Prostate gland (tissue), 2 donors: Measurements from ENCODE around the gene SGSM2. TPM values are rescaled to one million over a fixed set of nuclear protein-coding genes. Genes with fewer than 3 reads are reported as not detected.

Source experiments
- DNase-seq: peaks from one replicate; pipeline ENCODE4 v3.0.0-alpha.2; 2019; ENCODE audit warnings: low spot score
- H3K27ac ChIP-seq, 2 donors: fragments of 200-600 bp; sonication (generic); 2 replicates each; pipeline ENCODE4 v1.5.1; 2017 to 2019
- H3K27me3 ChIP-seq: fragments of 200-600 bp; sonication (generic); replicated peaks from 2 replicates; pipeline ENCODE4 v1.5.1; 2019; ENCODE audit not compliant: insufficient read depth
- H3K36me3 ChIP-seq, 2 donors: fragments of 200-600 bp; sonication (generic); 1 replicate in 1 of 2; 2 replicates in 1 of 2; pipeline versions ENCODE4 v1.5.1 to v1.8.1; 2017 to 2019
- H3K4me1 ChIP-seq: fragments of 200-600 bp; sonication (generic); replicated peaks from 2 replicates; pipeline ENCODE4 v1.5.1; 2019
- H3K4me3 ChIP-seq, 2 donors: fragments of 200-600 bp; sonication (generic); 2 replicates each; pipeline ENCODE4 v1.5.1; 2017 to 2019
- H3K9me3 ChIP-seq: fragments of 200-600 bp; sonication (generic); 2 replicates; pipeline ENCODE4 v1.5.1; 2017
- CTCF ChIP-seq, 4 experiments: fragments of 200-600 bp in 2 of 4; fragments of 450-650 bp in 2 of 4; sonication (generic) in 2 of 4; IDR thresholded peaks; 1 replicate in 3 of 4; 2 replicates in 1 of 4; pipeline ENCODE4 v1.5.1; 2016 to 2019; ENCODE audit warnings: antibody characterized with exemption in 4 of 4, mild to moderate bottlenecking in 2 of 4, moderate library complexity in 2 of 4
- POLR2A ChIP-seq: fragments of 450-650 bp; IDR thresholded peaks from one replicate; pipeline ENCODE4 v1.6.1; 2016; ENCODE audit warnings: antibody characterized with exemption, mild to moderate bottlenecking
- POLR2AphosphoS5 ChIP-seq: sonication (generic); formaldehyde crosslinking; IDR thresholded peaks from one replicate; pipeline ENCODE4 v1.6.1; 2017; ENCODE audit warnings: antibody characterized with exemption
- WGBS: methylation state at CpG from one replicate; pipeline ENCODE4 v1.1.5; 2018; 5-methylcytosine and 5-hydroxymethylcytosine counted together
- intact Hi-C: fragments of 100-400 bp; cut with DNase I; formaldehyde crosslinking; loops from one replicate; pipeline ENCODE4 v1.14.2; 2022
- total RNA-seq, 2 donors: library from RNA; depleted of rRNA; stranded (reverse); fragments of >200 nt; gene quantifications; one replicate each; pipeline ENCODE4 v1.1.0, GENCODE V29; 2016

The SGSM2 gene
- total RNA-seq, 2 donors from 2014 or later: 118 to 172 TPM

GRCh38 chr17:2335726-2336214 is 1.5 kb upstream of the SGSM2 start:
- intact Hi-C loops: loop anchor here (2.0 kb wide), 1 partner anchor 281 kb away; the partner anchor contains the start of gene HIC1
- DNase-seq: no peak
- H3K4me3 ChIP-seq: peak overlapping the region; percentile 71 to 89
- H3K27me3 ChIP-seq: no peaks in the 10 kb centered on the region
- H3K36me3 ChIP-seq: peaks cover 1 to 17% of the 10 kb centered on the region in 2 donors
- H3K4me1 ChIP-seq: no peaks in the 10 kb centered on the region
- WGBS: 1% methylated on average over 17 of the region's 17 CpGs
- H3K9me3 ChIP-seq: no peaks in the 10 kb centered on the region
- no peak for TF ChIP-seq CTCF (IDR thresholded peaks at IDR 0.05)
- no peak for TF ChIP-seq POLR2AphosphoS5
- TF ChIP-seq POLR2A: no peak
- peak overlapping the region; percentile 84 to 97 for H3K27ac ChIP-seq

DNA sequence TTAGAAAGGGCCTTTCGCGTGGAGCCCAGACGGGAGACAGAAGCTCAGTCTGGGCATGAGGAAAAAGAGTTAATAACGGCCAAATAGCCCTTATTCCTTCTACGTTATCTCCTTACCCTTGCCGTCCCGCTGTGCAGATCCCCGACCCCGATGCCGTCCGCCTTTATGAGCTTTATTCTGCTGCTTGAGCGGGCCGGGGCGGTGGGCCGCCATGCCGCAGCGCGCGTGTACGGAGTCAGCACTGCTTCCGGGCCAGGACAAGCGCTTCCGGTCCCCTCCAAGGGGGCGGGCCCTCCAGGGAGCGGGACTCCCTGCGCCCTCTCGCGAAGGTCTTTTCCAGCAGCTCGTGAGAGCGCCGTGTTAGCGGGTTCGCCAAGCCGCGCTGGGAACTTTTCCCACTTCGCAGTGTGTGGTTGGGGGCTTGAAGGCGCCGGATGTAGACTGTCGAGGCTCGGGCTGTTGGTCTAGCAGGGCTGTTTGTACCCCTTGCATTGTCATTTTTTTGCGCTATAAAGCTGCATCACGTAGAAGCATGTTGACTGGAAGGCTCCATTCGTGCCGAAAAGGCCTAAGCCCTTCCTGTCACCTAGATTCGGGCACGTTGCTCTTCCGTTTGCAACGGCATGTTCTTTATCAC is 968 bp upstream of the SGSM2 start, which contains the start of gene TSR1:
TSR1 (minus strand) TSS at position 243 of the 637 bp plus-strand sequence; CDS start at position 213, 30 bp downstream.
- H3K4me1 ChIP-seq: no peaks in the 10 kb centered on the region
- peak within 1 kb of the TSS; percentile 84 to 97 for H3K27ac ChIP-seq
- intact Hi-C loops: loop anchor here (2.0 kb wide), 1 partner anchor 282 kb away; the partner anchor contains the start of gene HIC1
- H3K9me3 ChIP-seq: no peaks in the 10 kb centered on the region
- peak; percentile 89 for DNase-seq
- H3K27me3 ChIP-seq: no peaks in the 10 kb centered on the region
- TF ChIP-seq POLR2AphosphoS5 (peak; percentile 95), POLR2A (peak; percentile 86), CTCF (IDR thresholded peaks at IDR 0.05) (peak; percentile 14 to 66 (median 39))
- H3K36me3 ChIP-seq: peaks cover 0 to 12% of the 10 kb centered on the region in 2 donors
- under 1% methylated on average over 46 of the region's 48 CpGs for WGBS
- peak within 1 kb of the TSS; percentile 71 to 89 for H3K4me3 ChIP-seq

GRCh38 chr17:2337544-2338314 is 428 bp downstream of the SGSM2 start:
- DNase-seq: peak; percentile 68
- H3K36me3 ChIP-seq: peaks cover 0 to 11% of the 10 kb centered on the region in 2 donors
- H3K4me1 ChIP-seq: no peaks in the 10 kb centered on the region
- H3K9me3 ChIP-seq: no peaks in the 10 kb centered on the region
- H3K27ac ChIP-seq: peak overlapping the region; percentile 84 to 97
- intact Hi-C loops: loop anchor here (2.0 kb wide), 1 partner anchor 283 kb away; the partner anchor contains the start of gene HIC1
- H3K27me3 ChIP-seq: no peaks in the 10 kb centered on the region
- TF ChIP-seq POLR2AphosphoS5: no peak
- peak in 1 of 4 experiments; percentile 33 for TF ChIP-seq CTCF (IDR thresholded peaks at IDR 0.05)
- TF ChIP-seq POLR2A: peak; percentile 53
- WGBS: under 1% methylated on average over 71 of the region's 92 CpGs
- H3K4me3 ChIP-seq: peak overlapping the region; percentile 71 to 89

GRCh38 chr17:2338315-2338657 is 985 bp downstream of the SGSM2 start:
- DNase-seq: no peak
- Histone ChIP-seq H3K27me3 (no peaks in the 10 kb centered on the region), H3K27ac (peak overlapping the region; percentile 84 to 97), H3K4me3 (peak overlapping the region; percentile 71 to 89), H3K4me1 (peaks cover 2% of the 10 kb centered on the region), H3K9me3 (no peaks in the 10 kb centered on the region), H3K36me3 (peaks cover 0 to 5% of the 10 kb centered on the region in 2 donors)
- intact Hi-C loops: no loop called here
- 16% methylated on average over 5 of the region's 5 CpGs for WGBS
- no peak for TF ChIP-seq POLR2AphosphoS5
- TF ChIP-seq CTCF (IDR thresholded peaks at IDR 0.05): no peak
- no peak for TF ChIP-seq POLR2A
